HG03442 (cell line): ENCODE measurements around the gene APRT.
A peak's percentile ranks its signal among the peaks of the same experiment; 100 is the strongest.
"Not testable (repeated sequence)": the region's sequence is repeated elsewhere in the genome, so short reads cannot be mapped to it uniquely, and the experiment has no call there.

Experiments used
- ATAC-seq: cut with Tn5 transposase; IDR thresholded peaks from one replicate; pipeline ENCODE4 v1.9.1; 2021; ENCODE audit warnings: mild to moderate bottlenecking, moderate library complexity; ENCODE audit not compliant: unreplicated experiment

The APRT gene

DNA sequence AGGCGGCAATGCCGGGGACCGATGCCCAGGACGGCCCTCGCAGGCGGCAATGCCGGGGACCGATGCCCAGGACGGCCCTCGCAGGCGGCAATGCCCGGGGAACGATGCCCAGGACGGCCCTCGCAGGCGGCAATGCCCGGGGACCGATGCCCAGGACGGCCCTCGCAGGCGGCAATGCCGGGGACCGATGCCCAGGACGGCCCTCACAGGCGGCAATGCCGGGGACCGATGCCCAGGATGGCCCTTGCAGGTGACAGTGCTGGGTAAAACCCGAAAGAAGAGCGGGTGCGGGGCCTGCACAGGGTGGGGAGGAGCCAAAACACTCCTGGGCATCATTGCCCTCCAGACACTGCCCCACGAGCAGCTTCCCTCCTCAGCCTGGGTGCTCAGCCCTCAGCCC lies 11.9 kb upstream of the APRT start:
- ATAC-seq: not testable (repeated sequence)

DNA sequence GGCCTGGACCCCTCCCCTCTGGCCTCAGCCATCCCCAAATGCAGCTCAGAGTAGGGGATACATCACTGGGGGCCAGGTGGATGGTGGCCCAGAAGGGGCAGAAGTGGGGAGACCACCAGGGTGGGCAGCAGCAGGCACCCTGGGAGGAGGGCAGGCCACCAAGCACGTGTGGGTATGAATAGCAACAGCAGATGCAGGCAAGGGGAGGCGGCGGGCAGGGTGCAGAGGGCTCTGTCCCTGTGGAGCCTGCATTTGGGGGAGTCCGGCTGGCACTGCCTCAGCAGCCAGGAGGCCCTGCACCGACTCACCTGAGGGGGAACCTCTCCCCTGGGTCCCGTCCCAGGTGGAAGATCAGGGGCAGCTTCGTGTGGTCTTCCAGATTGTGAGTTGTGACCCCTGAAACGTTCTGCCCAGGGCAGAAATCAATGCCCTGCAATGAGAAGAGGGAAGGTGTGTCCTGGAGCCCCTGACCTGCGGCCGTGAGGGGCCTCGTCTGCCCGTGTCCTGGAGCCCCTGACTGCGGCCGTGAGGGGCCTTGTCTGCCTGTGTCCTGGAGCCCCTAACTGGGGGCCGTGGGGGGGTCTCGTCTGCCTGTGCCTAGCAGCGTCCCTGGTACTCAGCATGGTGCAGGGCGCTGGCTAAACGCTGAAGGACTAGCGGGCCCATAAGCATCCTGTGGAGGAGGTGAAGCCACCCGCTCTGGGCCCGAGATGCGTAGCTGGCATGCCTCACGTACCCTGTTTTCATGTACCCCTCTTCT lies 10.7 kb upstream of the APRT start:
- no peak for ATAC-seq

DNA sequence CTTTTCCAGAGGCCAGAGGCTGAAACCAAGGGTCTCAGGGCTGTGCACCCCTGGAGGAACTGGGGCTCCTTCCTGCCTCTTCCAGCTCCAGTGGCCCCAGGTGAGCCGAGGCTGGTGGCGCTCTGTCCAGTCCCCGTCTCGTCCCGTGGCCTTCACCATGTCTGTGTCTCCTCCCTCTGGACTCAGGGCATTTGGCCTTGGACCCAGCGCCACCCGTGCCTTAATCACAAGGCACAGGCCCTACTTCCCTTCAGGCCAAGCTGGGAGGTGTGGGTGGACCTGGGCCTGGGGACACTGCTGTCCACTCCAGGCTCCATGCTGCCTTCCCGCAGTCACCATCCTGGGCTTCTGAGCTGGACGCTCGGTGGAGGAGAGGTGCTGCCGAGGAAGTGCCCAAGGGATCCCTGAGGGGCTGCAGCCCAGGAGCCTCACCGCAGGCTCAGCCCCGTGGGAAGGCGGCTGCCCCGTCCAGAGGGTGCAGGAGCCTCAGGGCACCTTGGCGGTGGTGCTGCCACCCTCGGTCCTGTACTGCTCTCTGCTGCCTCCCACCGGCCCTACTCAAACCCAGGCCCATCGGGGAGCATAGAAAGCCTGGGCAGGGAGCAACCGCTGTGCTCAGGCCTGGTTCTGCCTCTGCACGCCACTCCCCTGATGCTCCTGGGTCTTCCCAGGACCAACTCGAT lies 9.6 kb upstream of the APRT start:
- no peak for ATAC-seq

DNA sequence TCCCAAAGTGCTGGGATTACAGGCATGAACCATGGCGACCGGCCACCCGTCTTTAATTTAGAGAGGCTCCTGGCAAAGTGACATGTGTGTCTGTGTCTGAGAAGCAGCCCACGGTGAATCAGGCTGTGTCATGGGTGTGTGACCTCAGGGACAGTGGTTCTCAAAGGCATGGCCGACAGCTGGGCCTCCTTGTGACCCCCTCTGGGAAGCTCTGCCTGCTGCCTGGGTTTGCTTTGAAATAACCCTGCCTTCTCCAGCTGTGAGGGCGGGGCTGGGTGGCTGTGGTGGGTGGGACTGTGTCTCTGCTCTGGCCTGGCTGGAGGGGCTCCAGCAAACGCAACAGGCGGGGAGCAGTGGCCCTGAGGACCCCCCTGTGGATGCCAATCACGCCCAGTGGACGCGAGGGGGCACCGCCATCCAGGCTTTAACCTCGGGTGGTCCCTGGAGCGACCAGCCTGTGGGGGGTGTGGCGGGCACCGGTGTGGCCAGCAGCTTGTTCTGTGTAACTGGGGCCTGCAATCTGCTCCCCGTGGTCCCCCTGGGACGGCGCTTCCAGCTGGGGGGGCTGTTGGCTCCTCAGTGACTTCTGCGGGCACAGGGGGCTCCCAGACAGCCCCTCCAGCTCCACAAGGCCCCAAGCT lies 8.8 kb upstream of the APRT start:
- no peak for ATAC-seq

DNA sequence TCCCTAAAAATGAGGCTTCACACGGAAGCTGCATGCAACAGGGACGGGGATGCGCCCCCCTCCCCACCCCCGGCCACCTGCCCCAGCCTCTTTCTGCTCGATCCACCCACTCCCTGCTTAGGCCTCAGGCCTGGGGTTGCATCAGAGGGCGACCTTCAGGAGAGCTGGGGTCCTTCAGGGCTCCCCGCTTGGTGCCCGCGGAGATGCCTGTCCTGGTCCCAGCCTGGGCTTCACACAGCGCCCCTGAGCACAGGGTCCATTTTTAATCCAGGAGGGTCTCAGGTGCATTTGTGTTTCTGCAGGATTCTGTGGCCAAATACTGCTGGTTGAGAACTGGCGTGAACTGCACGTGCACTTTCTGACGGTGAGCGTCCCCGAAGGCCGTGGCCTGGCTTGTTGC lies 7.4 kb upstream of the APRT start:
- ATAC-seq: no peak

DNA sequence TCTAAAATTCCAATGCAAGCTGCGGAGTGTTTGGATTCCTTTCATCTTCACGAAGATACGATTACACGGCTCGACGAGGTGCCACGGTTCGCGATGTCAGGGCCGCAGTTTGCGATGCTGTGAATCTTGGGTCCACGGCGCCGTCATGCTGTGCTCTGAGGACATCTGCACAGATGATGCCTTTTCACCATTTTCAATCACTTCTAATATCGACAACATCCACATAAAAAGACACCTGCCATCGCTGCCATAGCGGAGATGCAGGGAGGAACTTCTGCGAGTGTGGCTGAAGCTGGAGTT lies 6.8 kb upstream of the APRT start:
- no peak for ATAC-seq

DNA sequence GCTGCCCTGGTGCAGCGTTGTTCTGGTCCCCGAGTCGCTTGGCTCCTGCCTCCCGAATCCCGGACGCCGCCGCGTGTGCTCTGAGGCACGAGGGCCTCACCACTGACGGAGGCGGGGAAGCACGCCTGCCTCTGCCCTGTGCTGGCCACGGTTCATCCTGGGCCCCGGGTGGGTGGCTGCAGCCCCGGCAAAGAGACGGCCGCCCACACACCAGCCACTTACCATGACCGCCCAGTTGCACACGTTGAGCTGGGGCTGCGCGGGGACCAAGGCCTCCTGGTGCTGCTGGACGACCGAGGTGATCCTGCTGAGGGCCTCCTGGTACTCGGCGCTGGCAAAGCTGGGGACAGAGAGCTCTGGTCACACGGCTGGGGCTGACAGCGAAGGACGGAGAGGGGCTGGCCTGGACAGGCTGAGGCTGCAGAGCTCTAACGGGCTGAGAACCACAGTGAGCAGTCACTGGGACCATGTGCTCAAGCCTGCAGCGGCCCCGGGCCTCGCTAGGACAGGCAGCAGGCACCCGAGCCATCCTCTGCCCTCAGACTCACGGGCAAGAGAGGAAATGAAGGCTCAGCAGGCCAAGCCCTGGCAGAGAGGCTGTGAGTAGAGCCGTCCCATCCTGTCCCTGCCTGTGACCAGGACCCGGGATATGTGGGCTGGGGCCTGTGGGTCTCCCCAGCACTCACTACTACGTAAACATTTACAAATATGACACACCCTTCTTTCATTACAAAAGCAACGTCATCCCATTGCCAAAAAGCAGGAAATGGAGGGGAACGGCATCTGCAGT lies 6.3 kb upstream of the APRT start:
- no peak for ATAC-seq

DNA sequence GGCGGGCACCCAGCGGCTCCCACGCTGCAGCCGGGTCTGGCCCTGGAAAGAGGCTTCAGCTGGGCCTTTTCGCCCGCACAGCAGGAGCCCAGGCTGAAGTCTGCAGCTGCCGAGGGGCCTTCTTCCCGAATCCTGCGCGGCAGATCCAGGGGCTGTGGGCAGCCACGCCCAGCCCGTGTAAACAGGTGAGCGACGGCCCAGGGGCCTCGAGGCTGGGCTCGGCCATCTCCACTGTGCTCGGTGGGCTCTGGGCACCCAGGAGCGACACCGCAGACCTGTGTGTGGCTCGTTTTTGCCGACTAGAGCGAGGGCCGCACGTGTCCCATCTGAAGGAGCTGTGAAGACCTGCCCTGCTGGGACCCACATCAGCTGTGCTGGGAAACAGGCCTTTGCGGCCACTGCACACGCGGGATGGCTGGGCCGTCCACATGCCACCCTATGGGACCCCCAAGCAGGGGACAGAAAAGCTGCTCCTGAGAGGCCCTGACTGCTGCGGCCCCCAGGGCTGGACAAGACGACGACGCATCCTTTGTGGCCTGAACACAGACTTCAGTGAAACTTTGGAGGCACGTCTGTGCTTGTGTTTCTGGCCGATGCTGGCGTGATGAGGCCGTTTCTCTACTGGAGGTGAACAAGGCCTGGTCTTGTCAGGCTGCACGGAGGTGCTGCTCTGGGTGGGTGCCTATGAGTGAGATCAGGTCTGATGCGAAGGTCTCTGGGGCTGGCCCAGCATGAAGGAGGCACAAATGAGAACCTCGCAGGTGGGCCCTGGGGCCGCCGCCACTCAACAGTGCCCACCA lies 5.2 kb upstream of the APRT start:
- no peak for ATAC-seq

DNA sequence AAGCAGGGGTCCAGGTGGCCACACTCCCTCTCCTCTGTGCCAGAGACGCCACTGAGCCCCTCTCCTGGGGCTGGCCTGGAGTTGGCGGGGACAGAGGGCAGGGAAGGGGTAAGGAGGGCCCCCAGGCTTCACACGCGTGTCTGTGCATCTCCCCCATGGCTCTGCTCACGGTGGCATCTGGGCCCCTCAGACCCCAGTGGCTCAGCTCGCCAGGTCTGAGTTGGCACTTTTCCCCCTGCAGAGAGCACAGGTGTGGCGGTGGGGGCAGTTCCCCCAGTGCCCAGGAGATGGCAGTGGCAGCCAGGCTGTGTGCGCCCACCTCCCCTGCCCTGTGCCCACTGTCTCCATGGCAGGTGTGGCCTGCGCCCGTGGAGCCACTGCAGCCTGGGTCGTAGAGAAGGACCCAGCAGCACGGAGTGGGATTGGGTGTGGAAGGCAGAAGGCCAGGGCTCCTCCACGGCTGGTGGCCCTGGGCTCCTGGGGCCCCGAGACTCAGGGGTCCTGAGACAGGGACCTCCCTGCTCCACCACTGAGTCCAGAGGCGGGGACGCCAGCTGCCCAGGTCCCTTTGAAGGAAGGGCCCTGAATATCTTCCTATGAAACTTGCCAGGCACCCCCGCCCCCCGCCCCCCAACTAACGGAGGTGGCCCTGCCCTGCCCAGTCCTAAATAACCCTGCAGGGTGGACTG lies 4.3 kb upstream of the APRT start:
- ATAC-seq: no peak

DNA sequence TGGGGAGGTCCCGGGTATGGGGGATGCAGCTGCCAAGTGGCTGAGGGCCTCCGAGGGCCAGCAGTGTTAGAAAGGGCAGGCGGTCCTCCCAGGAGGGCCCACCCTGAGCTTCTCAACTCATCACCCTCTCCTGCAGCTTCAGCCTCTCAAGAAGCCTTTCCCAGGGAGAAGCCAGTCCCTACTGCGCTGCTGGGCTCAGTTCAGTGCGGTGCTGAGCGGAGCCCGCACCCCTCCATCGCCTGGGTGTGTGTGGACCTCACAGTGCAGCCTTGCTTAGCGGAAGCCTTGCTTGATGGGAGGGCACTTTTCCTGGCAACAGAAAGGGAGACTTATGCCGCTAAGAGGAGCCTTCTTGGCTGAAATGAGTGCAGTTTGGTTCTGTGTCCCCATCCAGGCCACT lies 3.5 kb upstream of the APRT start:
- ATAC-seq: no peak

DNA sequence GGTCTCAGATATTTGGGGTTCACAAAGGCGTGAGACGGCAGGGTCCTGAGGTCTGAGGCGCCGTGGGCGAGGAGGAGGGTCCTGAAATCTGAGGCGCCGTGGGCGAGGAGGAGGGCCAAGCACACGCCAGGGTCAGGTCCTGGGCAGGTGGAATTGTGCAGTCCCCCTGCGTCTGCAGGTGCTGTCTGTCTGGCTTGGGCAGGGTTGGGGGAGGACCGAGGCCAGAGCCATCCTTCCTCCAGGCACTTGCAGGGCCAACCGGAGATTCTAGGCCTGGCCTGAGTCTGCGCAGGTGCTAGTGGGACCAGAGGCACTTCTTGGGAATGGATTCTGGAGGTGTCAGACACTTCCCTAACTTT lies 2.4 kb upstream of the APRT start:
- no peak for ATAC-seq

DNA sequence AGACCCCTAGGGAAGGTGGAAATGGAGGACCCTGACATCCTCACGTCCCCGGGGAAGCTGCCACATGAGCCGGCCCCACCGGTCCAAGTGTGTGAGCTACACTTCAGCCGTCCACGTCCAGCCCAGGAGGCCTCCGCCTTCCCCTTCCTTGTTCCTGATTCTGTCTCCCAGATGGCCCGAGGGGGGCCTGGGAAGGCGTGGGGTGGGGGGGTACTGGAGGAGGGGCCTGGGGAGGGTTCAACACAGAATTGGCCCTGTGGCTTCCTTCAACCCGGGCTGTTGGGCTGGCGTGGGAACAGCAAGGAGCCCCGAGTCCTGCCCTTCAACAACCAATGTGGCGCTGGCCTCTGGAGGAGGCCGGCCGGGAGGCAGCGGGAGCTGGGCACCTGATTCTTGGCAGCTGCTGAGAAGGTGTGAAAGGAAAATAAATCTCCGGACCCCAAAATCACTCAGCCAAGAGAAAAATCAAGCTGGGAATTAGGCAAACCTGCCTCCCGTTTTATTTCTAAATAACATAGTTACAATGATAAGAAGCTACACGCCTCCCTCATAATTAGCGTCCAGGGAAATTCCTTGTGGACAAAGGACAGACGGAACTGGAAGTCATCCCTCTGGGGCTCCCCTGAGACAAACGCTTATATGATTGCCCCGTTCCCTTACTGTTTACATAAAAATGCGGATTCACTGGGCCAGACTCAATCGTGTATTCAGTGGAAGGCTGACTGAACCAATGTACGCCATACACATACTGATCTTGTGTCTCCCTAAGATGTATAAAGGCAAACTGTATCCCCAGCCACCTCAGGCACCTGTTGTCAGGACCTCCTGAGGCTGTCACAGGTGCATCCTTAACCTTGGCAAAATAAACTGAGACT lies 1.8 kb upstream of the APRT start:
- no peak for ATAC-seq

DNA sequence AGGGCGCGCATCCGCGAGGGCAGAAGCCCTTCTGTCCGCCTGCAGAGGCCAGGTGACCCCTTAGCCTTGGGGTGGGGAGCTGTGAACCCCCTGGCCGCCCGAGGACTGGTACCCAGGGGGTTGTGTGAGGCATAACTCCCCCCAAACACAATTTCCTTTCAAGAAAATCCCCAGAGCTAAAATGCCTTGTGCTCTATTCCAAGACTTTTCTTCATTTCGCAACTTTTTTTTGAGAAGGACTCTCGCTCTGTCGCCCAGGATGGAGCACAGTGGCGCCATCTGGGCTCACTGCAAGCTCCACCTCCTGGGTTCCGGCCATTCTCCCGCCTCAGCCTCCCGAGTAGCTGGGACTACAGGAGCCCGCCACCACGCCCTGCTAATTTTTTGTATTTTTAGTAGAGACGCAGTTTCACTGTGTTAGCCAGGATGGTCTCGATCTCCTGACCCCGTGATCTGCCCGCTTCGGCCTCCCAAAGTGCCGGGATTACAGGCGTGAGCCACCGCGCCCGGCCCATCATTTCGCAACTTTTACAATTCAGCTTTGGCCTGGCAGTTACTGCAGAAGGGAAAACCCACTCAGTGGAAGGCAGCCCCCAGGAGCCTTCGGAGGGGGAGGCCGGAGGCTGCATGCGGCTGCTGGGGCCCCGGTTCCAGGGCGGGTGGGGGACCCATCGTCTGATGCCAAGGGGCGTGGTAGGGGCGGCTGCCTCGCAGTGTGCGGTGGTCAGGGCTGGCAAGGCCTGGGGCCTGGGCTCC lies 963 bp upstream of the APRT start:
- ATAC-seq: no peak

DNA sequence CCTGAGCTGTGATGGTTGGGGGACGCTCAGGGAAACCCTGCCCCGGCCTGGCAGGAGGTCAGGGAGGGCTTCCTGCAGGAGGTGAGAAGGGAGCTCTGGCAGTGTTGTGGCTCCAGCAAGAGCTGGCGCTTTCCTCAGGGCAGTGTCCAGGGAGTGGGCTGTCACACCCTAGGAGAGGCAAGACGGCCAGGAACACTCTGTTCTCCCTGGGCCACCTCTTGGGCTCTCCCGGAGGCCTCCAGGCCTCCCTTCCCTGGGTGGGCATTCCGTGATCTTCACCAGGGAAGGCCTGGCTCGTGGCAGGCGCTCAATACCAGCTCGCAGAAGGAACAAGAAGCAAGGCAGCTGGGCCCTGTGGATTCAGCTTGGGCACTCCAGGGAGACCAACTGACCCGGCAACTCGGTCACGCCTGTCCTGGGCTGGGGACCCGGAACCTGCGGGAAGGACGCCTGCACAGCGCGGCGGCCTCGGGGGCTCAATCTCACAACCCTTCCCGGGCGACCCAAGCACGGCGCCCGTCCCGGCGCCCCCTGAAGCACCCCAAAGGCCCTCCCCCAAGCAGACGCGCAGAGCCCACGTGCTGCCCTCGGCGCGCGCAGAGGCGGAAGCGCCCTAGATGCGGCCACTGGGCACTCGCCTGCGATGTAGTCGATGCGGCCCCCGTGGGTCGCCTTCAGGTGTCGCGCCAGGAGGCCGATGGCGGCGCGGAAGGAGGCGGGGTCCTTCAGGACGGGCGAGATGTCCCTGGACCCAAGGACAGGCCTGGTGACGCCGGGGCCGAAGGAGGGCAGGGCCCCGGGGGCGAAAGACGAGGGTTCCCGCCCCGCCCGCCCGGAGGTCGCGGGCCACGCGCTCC lies 588 bp downstream of the APRT start:
- ATAC-seq: peak; percentile 37

DNA sequence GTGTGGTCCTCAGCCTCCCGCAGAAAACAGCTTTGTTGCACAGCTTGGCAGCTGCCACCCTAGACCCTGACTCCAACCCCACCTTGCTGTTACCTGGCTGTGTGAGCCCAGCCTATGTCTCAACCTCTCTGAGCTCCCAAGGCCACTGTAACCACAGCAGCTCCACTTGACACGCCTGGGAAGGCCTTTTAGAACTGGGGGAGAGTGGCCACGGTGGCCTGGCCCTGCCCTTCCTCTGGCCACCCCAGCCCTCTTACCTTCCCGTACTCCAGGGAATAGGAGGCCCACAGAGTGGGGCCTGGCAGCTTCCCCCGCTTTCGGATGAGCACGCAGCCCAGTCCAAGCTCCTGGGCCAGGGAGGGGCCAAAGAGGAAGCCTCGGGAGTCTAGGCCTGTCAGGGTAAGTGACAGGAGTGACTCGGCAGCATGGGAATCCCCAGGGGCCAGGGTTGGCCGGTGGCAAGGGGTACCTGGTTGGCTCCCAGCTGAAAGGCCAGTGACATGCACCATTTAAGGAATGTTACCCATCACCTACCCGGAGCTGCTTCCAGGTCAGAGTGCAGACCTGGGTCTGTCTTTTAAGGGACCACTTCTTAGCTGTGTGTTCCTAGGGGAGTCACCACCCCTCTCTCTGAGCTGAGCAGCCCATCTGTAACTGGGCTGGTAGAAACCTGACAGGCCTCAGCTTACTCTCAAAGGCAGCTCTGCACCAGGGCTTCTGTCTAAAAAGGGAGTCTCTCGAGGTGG lies 1.4 kb downstream of the APRT start:
- no peak for ATAC-seq

DNA sequence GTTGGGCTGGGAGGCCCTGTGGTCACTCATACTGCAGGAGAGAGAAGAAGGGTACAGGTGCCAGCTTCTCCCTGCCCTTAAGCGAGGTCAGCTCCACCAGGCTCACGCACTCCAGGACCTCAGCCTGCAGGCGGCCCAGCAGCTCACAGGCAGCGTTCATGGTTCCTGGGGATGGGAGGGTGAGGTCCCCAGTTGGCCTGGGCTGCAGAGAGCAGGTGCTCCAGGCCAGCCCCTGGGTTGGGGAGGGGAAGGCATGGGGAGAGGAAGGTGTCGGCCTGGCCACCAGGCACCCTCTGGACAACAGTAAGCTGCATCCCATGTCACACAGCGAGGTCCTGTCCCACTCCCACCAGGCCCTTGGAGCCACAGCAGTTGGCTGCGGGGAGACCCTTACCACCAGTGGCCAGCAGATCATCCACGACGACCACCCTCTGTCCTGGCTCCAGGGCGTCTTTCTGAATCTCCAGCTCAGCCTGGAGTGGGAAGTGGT lies 2.0 kb downstream of the APRT start:
- ATAC-seq: no peak
